CD14-positive monocyte (primary cell): ENCODE measurements around the gene SPRR2D. TPM values are rescaled to one million over a fixed set of nuclear protein-coding genes. Genes with fewer than 3 reads are reported as not detected.

Source experiments
- DNase-seq, 3 donors: peaks; one replicate each; pipeline ENCODE4 v3.0.0-alpha.2; 2011 to 2022
- H2AFZ ChIP-seq: 2 replicates; pipeline ENCODE4 v1.6.0; 2012; ENCODE audit warnings: mild to moderate bottlenecking, low read depth, low read length, inconsistent platforms; ENCODE audit not compliant: insufficient read depth, poor library complexity, severe bottlenecking
- H3K27ac ChIP-seq, 2 donors: 1 replicate in 1 of 2; 2 replicates in 1 of 2; pipeline ENCODE4 v1.5.1; 2012 to 2013; ENCODE audit warnings: low read length in 2 of 2, control low read depth in 1 of 2, inconsistent platforms in 1 of 2, low read depth in 1 of 2, mild to moderate bottlenecking in 1 of 2
- H3K27me3 ChIP-seq, 2 donors: one replicate each; pipeline versions ENCODE4 v1.6.0 to v1.6.1; 2011 to 2013; ENCODE audit warnings: low read length in 2 of 2; ENCODE audit not compliant: control insufficient read depth in 2 of 2, insufficient read depth in 2 of 2
- H3K36me3 ChIP-seq, 2 donors: replicated peaks in 1 of 2; 1 replicate in 1 of 2; 2 replicates in 1 of 2; pipeline versions ENCODE4 v1.5.1 to v1.6.1; 2012 to 2013; ENCODE audit warnings: low read length in 2 of 2, control low read depth in 1 of 2, inconsistent platforms in 1 of 2, mild to moderate bottlenecking in 1 of 2; ENCODE audit not compliant: insufficient read depth in 2 of 2, control insufficient read depth in 1 of 2
- H3K4me1 ChIP-seq, 2 donors: 1 replicate in 1 of 2; 2 replicates in 1 of 2; pipeline versions ENCODE4 v1.5.1 to v1.6.1; 2012 to 2013; ENCODE audit warnings: low read length in 2 of 2, control low read depth in 1 of 2, inconsistent platforms in 1 of 2, mild to moderate bottlenecking in 1 of 2, moderate library complexity in 1 of 2; ENCODE audit not compliant: insufficient read depth in 2 of 2, control insufficient read depth in 1 of 2
- H3K4me2 ChIP-seq: replicated peaks from 2 replicates; pipeline ENCODE3; 2012; ENCODE audit warnings: low read length, moderate library complexity, mild to moderate bottlenecking; ENCODE audit not compliant: poor library complexity, severe bottlenecking; ENCODE audit errors: extremely low read depth
- H3K4me3 ChIP-seq, 3 experiments: fragments of 200-600 bp in 1 of 3; sonication (generic) in 1 of 3; replicated peaks in 1 of 3; 1 replicate in 2 of 3; 2 replicates in 1 of 3; pipeline ENCODE4 v1.5.1; 2011 to 2013; ENCODE audit warnings: low read length in 3 of 3, mild to moderate bottlenecking in 3 of 3, control low read depth in 2 of 3, low read depth in 2 of 3, inconsistent platforms in 1 of 3, moderate library complexity in 1 of 3
- H3K79me2 ChIP-seq: 2 replicates; pipeline ENCODE4 v1.6.0; 2012; ENCODE audit warnings: mild to moderate bottlenecking, control low read depth, inconsistent platforms, low read length, moderate library complexity; ENCODE audit not compliant: insufficient read depth
- H3K9ac ChIP-seq: 2 replicates; pipeline ENCODE4 v1.6.0; 2017; ENCODE audit warnings: low read length, mild to moderate bottlenecking; ENCODE audit not compliant: insufficient read depth, poor library complexity, severe bottlenecking
- H3K9me3 ChIP-seq, 2 donors: replicated peaks in 1 of 2; 1 replicate in 1 of 2; 2 replicates in 1 of 2; pipeline versions ENCODE4 v1.5.1 to v1.6.1; 2012 to 2013; ENCODE audit warnings: low read length in 2 of 2, control low read depth in 1 of 2; ENCODE audit not compliant: control insufficient read depth in 1 of 2, insufficient read depth in 1 of 2
- H4K20me1 ChIP-seq: 2 replicates; pipeline ENCODE4 v1.6.0; 2012; ENCODE audit warnings: mild to moderate bottlenecking, low read length, control low read depth, moderate library complexity; ENCODE audit not compliant: insufficient read depth
- H3K27ac Mint-ChIP-seq, 7 donors: one replicate each; pipeline ENCODE4 v1.8.0; 2020; ENCODE audit warnings: mild to moderate bottlenecking in 7 of 7, mixed read lengths in 7 of 7, moderate library complexity in 6 of 7, inconsistent platforms in 2 of 7
- H3K27me3 Mint-ChIP-seq, 3 donors: one replicate each; pipeline ENCODE4 v1.8.0; 2021 to 2022; ENCODE audit warnings: low read depth in 3 of 3, mild to moderate bottlenecking in 3 of 3, mixed read lengths in 3 of 3, moderate library complexity in 3 of 3, inconsistent platforms in 1 of 3
- H3K36me3 Mint-ChIP-seq, 2 donors: one replicate each; pipeline ENCODE4 v1.8.0; 2020; ENCODE audit warnings: mixed read lengths in 2 of 2, inconsistent platforms in 1 of 2, mild to moderate bottlenecking in 1 of 2
- H3K4me1 Mint-ChIP-seq: one replicate; pipeline ENCODE4 v1.8.0; 2020; ENCODE audit warnings: mild to moderate bottlenecking, mixed read lengths
- H3K4me3 Mint-ChIP-seq, 2 donors: one replicate each; pipeline ENCODE4 v1.8.0; 2020; ENCODE audit warnings: mild to moderate bottlenecking in 2 of 2, mixed read lengths in 2 of 2, moderate library complexity in 1 of 2
- H3K9me3 Mint-ChIP-seq, 7 donors: one replicate each; pipeline ENCODE4 v1.8.0; 2020 to 2022; ENCODE audit warnings: mixed read lengths in 7 of 7, mild to moderate bottlenecking in 6 of 7, moderate library complexity in 6 of 7, inconsistent platforms in 2 of 7
- WGBS: methylation state at CpG from one replicate; pipeline ENCODE4 v1.1.5; 2013; ENCODE audit warnings: missing lambda C conversion rate; ENCODE audit not compliant: insufficient coverage; 5-methylcytosine and 5-hydroxymethylcytosine counted together
- intact Hi-C, 2 donors: fragments of 100-400 bp; cut with micrococcal nuclease; formaldehyde crosslinking; loops; one replicate each; pipeline versions ENCODE4 v1.15.0 to v1.15.1; 2023
- polyA plus RNA-seq, 3 donors: library from polyadenylated mRNA; depleted of rRNA in 1 of 3; unstranded in 2 of 3; stranded (reverse) in 1 of 3; fragments of 300-500 nt in 2 of 3; fragments of >200 nt in 1 of 3; fragmentation: Illumina TruSeq in 2 of 3; gene quantifications; 1 replicate in 2 of 3; 2 replicates in 1 of 3; pipeline ENCODE4 v1.2.3, GENCODE V29; 2012 to 2021
- TF ChIP-seq, protein P1 (sequence below): fragments of 200-600 bp; IDR thresholded peaks from one replicate; pipeline ENCODE4 v1.8.0; 2022; ENCODE audit warnings: antibody characterized with exemption, mild to moderate bottlenecking

SPRR2D gene
- polyA plus RNA-seq, 3 donors: not detected

DNA sequence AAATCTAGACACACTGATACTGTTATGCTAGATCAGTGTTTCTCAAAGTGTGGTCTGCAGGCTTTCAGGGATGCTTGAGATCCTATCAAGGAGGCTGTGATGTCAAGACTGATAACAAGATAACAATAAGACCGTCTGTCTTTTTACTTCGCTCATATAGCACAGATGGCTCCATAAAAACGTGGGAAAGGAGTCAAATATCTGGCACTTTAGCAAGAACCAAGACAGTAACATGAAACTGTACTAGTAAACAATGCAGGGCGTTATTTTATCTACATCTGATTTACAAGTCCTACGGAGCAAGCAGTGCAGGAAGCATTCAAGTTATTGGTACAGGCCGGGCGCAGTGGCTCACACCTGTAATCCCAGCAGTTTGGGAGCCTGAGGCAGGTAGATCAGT is 43.0 kb downstream of the SPRR2D start:
- Histone ChIP-seq H3K79me2 (no peaks in the 10 kb centered on the region), H3K36me3 (no peaks in the 10 kb centered on the region), H3K4me1 (no peaks in the 10 kb centered on the region), H3K4me3 (no peak overlapping the region), H3K4me2 (no peak overlapping the region), H3K9me3 (no peaks in the 10 kb centered on the region), H3K27ac (no peak overlapping the region), H4K20me1 (no peaks in the 10 kb centered on the region), H2AFZ (no peak overlapping the region), H3K9ac (no peak overlapping the region), H3K27me3 (peaks cover under 1 to 2% of the 10 kb centered on the region in 2 donors)
- Mint-ChIP-seq H3K4me1 (no peaks in the 10 kb centered on the region), H3K36me3 (no peaks in the 10 kb centered on the region), H3K27me3 (peaks cover 5 to 10% (median 7%) of the 10 kb centered on the region in 3 donors), H3K4me3 (no peak overlapping the region), H3K9me3 (peaks cover 0 to 7% (median 5%) of the 10 kb centered on the region in 7 donors), H3K27ac (no peak overlapping the region)
- TF ChIP-seq, protein P1, sequence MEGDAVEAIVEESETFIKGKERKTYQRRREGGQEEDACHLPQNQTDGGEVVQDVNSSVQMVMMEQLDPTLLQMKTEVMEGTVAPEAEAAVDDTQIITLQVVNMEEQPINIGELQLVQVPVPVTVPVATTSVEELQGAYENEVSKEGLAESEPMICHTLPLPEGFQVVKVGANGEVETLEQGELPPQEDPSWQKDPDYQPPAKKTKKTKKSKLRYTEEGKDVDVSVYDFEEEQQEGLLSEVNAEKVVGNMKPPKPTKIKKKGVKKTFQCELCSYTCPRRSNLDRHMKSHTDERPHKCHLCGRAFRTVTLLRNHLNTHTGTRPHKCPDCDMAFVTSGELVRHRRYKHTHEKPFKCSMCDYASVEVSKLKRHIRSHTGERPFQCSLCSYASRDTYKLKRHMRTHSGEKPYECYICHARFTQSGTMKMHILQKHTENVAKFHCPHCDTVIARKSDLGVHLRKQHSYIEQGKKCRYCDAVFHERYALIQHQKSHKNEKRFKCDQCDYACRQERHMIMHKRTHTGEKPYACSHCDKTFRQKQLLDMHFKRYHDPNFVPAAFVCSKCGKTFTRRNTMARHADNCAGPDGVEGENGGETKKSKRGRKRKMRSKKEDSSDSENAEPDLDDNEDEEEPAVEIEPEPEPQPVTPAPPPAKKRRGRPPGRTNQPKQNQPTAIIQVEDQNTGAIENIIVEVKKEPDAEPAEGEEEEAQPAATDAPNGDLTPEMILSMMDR: no peak
- WGBS: 62% methylated on average over 3 of the region's 7 CpGs
- intact Hi-C loops: no loop called here
- no peak for DNase-seq

DNA sequence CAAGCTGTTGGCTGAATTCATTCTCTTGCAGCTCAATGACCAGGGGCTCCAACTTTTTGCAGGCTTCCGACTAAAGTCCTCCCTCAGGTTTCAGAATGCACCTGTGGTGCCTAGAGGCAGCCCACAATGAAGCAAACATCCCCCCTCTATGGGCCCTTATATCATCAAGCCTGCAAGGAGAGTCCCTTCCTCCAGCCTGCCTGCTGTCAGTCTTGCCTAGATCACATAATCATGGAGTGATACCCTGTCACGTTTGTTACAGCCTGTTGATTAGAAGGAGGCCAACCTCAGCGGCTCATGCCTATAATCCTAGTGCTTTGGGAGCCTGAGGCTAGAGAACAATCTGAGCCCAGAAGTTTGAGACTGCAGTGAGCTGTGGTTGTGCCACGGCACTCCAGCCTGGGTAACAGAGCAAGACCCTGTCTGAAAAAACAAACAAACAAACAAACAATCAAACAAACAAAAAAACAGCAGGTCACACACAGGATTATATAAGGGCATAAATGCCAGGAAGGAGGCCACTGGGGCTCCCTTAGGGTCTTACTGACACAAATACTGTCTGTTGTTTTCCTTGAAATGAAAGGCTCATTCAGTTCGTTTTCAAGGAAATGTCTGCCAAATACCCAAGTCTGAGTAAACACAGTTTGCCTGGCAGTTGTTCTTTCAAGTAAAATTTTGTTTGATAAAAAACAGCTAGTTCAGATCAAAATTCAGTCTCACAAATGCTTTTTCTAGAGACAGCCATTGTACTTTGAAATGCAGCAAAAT is 44.1 kb downstream of the SPRR2D start:
- Histone ChIP-seq H3K9ac (no peak overlapping the region), H3K79me2 (no peaks in the 10 kb centered on the region), H3K9me3 (no peaks in the 10 kb centered on the region), H2AFZ (no peak overlapping the region), H3K4me2 (no peak overlapping the region), H3K27ac (no peak overlapping the region), H3K4me1 (no peaks in the 10 kb centered on the region), H4K20me1 (no peaks in the 10 kb centered on the region), H3K27me3 (peaks cover 2% of the 10 kb centered on the region in 2 donors), H3K4me3 (no peak overlapping the region), H3K36me3 (no peaks in the 10 kb centered on the region)
- Mint-ChIP-seq H3K4me1 (no peaks in the 10 kb centered on the region), H3K9me3 (peaks cover 0 to 7% (median 4%) of the 10 kb centered on the region in 7 donors), H3K27me3 (peaks cover 5 to 10% (median 7%) of the 10 kb centered on the region in 3 donors), H3K4me3 (no peak overlapping the region), H3K36me3 (no peaks in the 10 kb centered on the region), H3K27ac (no peak overlapping the region)
- 28% methylated on average over 3 of the region's 5 CpGs for WGBS
- TF ChIP-seq, protein P1: no peak
- no peak for DNase-seq
- intact Hi-C loops: no loop called here
